HTERT RPE-1 (cell line): ENCODE measurements around the gene PTPRJ.

Experiments used
- in situ Hi-C: fragments of 300-500 bp; cut with MboI; formaldehyde crosslinking; loops from 4 replicates; pipeline ENCODE4 v1.14.3; 2020; ENCODE audit warnings: low sequenced_read_pairs

PTPRJ gene

GRCh38 chr11:48087974-48088681 lies 107.8 kb downstream of the PTPRJ start:
- in situ Hi-C loops = no loop called here

DNA sequence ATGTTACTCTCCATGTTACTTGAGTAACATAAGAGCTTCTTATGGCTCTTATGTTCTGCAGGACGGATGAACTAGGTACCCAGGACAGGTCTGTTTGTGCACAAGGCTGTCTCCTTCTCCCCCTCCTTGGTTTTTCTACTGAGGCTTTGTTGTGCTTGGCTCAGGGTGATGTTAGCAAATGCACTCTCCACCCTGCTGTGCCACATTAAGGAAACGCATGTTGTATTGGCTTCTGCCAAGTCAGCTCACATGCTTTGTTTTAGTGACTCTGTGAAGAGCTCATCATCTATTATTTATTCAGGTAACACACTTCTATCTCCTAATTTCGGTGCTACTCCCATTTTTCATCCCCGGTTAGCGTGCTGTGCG lies 108.3 kb downstream of the PTPRJ start:
- in situ Hi-C loops = no loop called here

- in situ Hi-C loops = no loop called here
Observed at GRCh38 chr11:48090174-48090573, 109.8 kb downstream of the PTPRJ start.

- in situ Hi-C loops = no loop called here
Observed at GRCh38 chr11:48091426-48092102, 111.2 kb downstream of the PTPRJ start.

- in situ Hi-C loops = no loop called here
Observed at GRCh38 chr11:48093323-48093722, 113.0 kb downstream of the PTPRJ start.

DNA sequence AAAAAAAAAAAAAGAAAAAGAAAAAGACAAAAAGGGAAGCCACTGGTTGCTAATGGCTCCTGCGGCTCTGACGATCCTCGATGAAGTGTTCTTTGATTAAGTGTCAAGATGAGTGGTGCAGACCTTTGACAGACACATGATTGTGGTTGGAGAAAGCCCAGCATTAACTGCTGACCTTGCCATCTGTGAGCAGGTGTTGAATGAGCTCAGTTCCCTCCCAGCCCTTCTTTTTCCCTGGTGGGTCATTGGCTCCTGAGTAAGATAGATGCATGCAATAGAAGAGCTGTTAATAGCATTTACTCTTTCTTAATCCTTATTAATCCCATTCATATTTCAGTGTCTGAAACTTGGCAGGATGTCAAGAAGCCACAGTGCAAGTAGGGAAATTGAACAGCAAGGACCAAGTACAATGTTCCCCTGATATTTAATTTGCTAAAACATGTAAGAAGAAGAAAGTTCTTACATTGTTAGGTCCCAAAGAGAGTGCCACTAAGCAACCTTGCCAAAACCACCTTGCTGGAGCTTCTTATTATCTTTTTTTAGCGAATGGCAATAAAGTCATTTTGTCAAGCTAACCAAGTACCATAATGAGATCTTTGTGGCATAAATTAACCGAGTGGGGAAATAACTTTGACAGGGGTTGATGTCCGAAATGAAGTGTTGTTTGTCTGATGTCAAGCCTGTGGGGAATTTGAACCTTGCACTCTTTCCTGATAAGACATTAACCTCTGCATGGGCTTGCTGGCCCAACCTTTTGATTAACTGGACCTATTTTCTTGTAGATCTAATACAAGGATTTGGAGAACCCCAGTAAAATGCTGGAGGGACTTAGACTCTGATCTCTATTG lies 113.7 kb downstream of the PTPRJ start:
- in situ Hi-C loops = no loop called here

- in situ Hi-C loops = no loop called here
Observed at GRCh38 chr11:48094643-48095339, 114.4 kb downstream of the PTPRJ start.

GRCh38 chr11:48095779-48096470 lies 115.6 kb downstream of the PTPRJ start:
- in situ Hi-C loops = no loop called here

DNA sequence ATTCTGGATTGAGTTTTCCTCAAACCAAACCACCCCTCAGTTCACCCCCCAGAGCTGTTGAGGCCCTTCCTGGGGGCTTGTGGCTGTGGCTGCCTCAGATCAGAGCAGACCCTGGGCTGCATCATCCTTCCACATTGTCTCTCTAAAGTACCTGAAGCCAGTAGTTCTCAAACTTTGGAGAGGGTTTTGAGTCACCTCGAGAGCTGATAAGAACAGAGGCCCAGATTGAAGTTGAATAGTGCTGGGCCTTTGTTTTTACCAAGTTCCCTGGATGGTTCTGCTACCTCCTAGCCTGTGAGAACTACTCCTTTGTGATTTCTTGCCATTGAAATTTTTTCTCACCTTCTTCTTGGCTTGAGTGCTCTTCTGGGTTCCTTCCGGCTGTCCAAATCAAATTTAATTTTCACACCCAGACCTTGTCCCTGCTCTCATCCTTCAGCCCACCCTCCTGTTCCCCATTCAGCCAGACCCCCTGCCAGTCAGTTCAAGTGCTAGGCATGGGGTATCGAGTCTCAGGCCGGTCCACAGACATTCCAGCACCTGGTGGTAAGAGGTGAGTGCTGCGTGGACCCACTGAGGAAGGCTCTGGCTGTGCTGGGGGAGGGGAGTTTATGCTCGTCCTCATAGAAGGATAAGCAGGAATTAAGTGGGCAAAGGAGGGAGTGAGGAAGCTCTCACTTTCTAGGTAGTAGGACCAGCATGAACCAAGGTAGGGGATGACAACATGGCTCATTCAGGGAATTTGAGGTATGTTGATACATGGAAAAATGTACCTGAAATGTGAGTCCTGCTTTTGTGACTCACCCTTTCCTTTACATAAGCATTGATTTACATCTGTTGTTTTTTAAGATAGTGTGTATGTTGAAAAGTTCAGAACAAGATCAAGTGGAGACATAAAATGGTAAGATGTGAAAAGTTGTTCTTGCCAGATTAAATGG lies 116.5 kb downstream of the PTPRJ start:
- in situ Hi-C loops = no loop called here

DNA sequence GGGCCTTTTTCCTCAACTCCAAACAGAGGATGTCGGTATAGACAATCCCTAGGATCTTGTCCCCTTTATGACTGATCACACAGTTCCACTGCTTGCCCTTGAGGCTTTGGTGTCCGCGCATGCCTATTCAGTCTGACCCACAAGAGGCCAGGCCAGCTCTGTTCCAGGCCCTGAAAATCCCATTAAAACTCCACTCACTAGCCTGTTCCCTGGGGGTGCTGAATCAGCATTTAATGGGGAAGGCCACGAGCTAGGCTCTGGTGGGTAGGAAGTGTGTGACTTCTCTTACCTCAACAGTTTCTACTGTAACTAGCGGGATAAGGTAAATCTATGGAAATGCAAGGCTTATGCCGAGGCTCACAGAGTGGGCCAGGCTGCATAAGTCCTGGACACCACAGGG lies 117.7 kb downstream of the PTPRJ start:
- in situ Hi-C loops = no loop called here

DNA sequence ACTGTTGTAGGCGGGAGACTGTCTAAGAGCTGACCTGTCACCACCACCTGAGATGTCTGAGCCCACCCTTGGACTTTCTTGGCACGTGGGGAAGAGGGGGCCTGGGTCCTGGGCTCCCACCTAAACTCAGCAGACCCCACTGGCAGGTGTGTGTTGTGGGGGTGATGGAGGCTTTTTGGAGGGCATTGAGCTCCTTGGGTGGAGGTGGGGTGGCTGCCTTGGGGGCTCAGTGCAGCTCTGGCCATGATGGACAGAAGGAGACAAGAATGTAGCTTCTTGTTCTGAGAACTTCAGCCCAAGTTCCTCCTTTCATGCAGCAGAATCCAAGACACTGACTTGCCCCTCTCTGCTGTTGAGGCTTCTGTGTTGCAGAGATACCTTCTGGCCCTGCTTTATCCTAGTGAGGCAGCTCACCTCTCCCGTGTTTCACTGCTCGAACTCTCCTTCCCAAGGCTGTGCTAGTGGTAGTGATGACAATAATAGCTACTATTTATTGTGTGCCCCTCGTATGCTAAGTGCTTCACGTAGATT lies 119.6 kb downstream of the PTPRJ start:
- in situ Hi-C loops = no loop called here

- in situ Hi-C loops = no loop called here
Observed at GRCh38 chr11:48101044-48101733, 120.8 kb downstream of the PTPRJ start.

GRCh38 chr11:48101958-48102357 lies 121.6 kb downstream of the PTPRJ start:
- in situ Hi-C loops = no loop called here

DNA sequence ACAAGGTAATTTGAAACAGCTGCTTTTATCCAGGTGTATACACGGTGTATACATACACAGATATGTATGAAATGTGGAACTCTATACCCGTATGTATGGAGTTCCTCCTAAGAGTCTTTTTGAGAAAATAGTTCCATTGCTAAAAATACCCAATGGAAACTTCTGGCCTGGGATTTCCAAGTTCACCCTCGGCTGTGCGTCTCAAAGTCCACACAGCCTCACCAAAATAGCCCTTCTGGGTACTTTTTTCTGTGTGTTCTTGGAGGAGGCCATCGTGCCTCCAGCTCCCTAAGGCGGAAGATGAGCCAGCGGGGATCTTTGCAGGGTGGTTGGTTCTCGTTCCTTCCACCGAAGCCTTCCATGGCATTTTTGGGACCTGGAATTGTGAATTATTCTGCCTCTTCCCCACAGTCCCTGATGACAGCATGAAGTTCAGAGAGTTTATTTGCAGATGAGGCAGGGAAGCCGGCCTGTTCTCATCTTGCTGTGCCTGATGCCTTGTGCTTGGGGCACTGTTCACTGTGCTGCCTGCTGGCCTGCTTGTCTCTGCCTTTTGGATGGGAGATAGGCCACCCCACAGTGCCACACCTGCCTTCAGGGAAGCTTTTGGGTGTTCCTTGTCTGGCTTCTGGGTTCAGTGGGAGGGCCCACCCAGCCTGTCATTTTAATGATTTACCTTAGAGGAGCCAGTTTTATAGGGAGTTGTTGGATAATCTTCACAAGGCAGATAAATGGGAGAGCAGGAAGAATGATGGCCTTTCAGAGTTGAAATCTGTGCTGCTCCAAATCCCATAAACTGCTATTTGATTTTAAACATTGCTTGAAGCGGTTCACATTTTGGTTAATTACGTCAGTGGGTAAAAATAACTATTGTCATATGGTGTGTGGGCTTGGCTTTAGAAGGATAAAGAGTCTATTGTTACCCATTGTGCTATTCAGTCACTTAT lies 123.5 kb downstream of the PTPRJ start:
- in situ Hi-C loops = no loop called here

- in situ Hi-C loops = no loop called here
Observed at GRCh38 chr11:48104568-48104924, 124.2 kb downstream of the PTPRJ start.

GRCh38 chr11:48105096-48105990 lies 125.0 kb downstream of the PTPRJ start:
- in situ Hi-C loops = no loop called here

GRCh38 chr11:48106166-48106565 lies 125.8 kb downstream of the PTPRJ start:
- in situ Hi-C loops = no loop called here
